Measurements from ENCODE around the gene IGSF21. TPM values are rescaled to one million over a fixed set of nuclear protein-coding genes. Genes with fewer than 3 reads are reported as not detected.

The IGSF21 gene
- total RNA-seq, 2 experiments from 2014 or later = not detected

DNA sequence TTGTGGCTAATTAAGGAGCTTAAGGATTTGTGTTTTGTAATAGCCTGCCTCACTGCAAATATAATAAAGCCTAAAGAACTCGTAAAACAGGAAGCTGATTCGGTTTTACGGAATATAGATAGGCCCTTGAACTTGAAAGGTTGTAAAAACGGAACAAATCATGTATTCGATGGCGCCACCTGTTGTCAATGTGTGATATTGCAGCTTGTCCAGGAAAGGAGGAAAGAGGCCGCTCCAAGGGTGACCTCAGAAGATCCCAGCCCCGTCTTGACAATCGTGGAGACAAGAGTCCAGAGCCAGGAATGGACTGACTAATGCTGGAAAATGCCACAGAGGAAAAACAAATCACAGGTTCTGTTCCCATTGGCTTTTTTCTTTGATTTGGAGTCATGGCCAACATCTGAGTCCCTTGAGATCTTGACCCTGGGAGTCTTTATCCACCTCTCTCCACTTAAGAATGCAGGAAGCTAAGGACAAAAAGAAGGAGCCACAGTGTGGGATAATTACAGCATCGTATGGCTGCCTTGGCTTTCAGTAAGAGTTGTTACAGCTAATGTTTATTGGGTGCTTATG is 7.0 kb upstream of the IGSF21 start:
- Mint-ChIP-seq H3K27me3 (ENCODE audit: low read depth) (peaks cover 29% of the 10 kb centered on the region), H3K27ac (no peak overlapping the region), H3K9me3 (no peaks in the 10 kb centered on the region), H3K36me3 (ENCODE audit: low read depth) (no peaks in the 10 kb centered on the region), H3K4me3 (no peak overlapping the region), H3K4me1 (ENCODE audit: low read depth) (no peaks in the 10 kb centered on the region)
- peak; percentile 76 for DNase-seq
- CTCF ChIA-PET = interaction anchor here (0.7 to 2.0 kb wide), 7 partner anchors 9 to 439 kb away, joined by 3 to 11 read pairs (median 4); no protein-coding TSS in a partner anchor
- intact Hi-C loops (cut with micrococcal nuclease) = loop anchor here (1.0 kb wide), 3 partner anchors 116 to 439 kb away; no protein-coding TSS in a partner anchor

DNA sequence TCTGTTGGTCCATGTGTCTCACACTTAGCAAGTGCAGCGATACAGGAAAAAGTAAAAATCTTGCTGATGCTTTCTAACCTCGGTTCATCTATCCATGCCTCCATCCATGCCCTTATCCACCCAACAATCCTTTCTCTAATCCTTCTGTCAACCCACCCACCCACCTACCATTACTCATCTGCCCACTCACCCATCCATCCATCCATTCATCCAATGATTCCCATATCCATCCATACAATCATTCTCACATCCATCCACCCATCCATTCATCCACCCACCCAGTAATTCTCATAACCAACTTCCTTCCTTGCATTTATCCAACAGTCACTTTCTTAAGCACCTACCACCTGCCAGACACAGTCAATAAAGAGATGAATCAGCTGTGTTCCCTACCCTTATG is 6.1 kb upstream of the IGSF21 start:
- Mint-ChIP-seq H3K4me1 (ENCODE audit: low read depth) (no peaks in the 10 kb centered on the region), H3K4me3 (no peak overlapping the region), H3K36me3 (ENCODE audit: low read depth) (no peaks in the 10 kb centered on the region), H3K9me3 (no peaks in the 10 kb centered on the region), H3K27ac (no peak overlapping the region), H3K27me3 (ENCODE audit: low read depth) (peaks cover 32% of the 10 kb centered on the region)
- no peak for DNase-seq
- CTCF ChIA-PET = interaction anchor here (1.1 to 1.8 kb wide), 3 partner anchors 10 to 178 kb away, joined by 3 to 8 read pairs (median 3); no protein-coding TSS in a partner anchor
- intact Hi-C loops (cut with micrococcal nuclease) = no loop called here

DNA sequence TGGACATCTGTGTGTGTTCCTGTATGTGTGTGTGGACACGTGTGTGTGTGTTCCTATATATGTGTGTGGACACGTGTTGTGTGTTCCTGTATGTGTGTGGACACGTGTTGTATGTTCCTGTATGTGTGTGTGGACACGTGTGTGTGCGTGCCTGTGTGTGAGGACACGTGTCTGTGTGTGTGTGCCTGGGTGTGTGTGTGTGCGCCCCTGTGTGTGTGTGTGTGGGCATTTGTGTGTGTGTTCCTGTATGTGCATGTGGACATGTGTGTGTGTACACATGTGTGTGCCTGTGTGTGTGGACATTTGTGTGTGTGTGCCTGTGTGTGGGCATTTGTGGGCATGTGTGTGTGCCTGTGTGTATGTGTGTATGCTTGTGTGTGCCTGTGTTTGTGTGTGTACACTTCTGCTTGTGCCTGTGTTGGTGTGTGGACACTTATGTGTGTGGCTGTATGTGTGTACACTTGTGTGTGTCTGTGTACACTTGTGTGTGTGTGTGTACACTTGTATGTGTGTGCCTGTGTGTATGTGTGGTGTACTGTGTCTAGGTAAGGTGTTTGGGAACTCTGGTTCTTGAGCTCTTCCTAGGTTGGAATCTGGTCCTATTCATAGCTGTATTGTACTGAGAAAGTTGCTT is 3.7 kb upstream of the IGSF21 start:
- H3K4me3 Mint-ChIP-seq = no peak overlapping the region
- H3K36me3 Mint-ChIP-seq (ENCODE audit: low read depth) = no peaks in the 10 kb centered on the region
- DNase-seq = no peak
- CTCF ChIA-PET = no interaction called here
- intact Hi-C loops (cut with micrococcal nuclease) = no loop called here
- H3K27ac Mint-ChIP-seq = no peak overlapping the region
- H3K4me1 Mint-ChIP-seq (ENCODE audit: low read depth) = peaks cover 3% of the 10 kb centered on the region
- no peaks in the 10 kb centered on the region for H3K9me3 Mint-ChIP-seq
- peaks cover 50% of the 10 kb centered on the region for H3K27me3 Mint-ChIP-seq (ENCODE audit: low read depth)

DNA sequence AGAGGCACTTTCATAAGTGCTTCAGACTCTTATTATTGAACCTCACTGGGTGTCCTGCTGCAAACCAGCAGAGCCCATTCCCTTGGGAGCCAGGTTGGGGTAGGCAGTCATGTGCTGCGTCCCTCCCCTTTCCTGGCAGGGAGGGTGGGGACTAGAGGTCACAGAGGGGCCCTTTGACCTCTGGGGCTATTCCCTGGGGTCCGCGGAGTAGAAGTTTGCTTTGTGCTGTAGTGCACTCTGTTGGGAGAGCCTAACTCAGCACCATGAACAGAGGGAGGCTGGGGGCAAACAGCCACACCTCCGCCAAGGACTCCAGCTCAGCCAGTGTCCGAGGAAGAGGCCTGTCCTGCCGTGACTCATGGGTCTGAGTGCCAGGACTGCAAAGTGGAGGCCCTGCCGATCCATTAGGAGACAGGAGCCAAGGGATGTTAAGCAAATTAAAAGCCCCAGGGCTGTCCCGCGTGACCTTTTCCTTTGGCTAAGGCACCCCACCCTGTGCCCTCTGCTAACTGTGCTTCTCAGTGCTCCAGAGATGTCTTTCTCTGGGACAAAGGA is 3.0 kb upstream of the IGSF21 start:
- peaks cover 53% of the 10 kb centered on the region for H3K27me3 Mint-ChIP-seq (ENCODE audit: low read depth)
- no peak overlapping the region for H3K4me3 Mint-ChIP-seq
- H3K4me1 Mint-ChIP-seq (ENCODE audit: low read depth) = peaks cover 3% of the 10 kb centered on the region
- no peaks in the 10 kb centered on the region for H3K36me3 Mint-ChIP-seq (ENCODE audit: low read depth)
- DNase-seq = no peak
- intact Hi-C loops (cut with micrococcal nuclease) = no loop called here
- H3K27ac Mint-ChIP-seq = no peak overlapping the region
- H3K9me3 Mint-ChIP-seq = no peaks in the 10 kb centered on the region
- CTCF ChIA-PET = no interaction called here

DNA sequence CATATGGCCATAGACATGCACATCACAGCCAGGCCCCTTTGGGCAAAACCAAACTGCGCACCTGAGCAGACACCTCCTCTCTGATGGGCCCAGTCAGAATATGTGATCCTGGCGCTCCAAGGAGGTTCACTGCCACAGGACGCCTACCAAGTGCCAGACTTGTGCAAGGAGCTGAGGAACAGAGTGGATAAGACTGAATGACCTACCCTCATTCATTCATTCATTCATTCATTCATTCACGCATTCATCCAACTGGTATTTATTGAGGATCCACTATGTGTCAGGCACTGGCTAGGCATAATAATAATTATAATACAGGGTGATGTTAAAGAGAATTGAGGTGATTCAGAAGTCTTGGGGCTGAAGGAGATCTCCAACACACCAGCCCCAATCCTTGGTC is 2.4 kb upstream of the IGSF21 start:
- no peak overlapping the region for H3K27ac Mint-ChIP-seq
- peaks cover 56% of the 10 kb centered on the region for H3K27me3 Mint-ChIP-seq (ENCODE audit: low read depth)
- no peaks in the 10 kb centered on the region for H3K9me3 Mint-ChIP-seq
- CTCF ChIA-PET = no interaction called here
- H3K4me3 Mint-ChIP-seq = no peak overlapping the region
- intact Hi-C loops (cut with micrococcal nuclease) = no loop called here
- H3K4me1 Mint-ChIP-seq (ENCODE audit: low read depth) = peaks cover 5% of the 10 kb centered on the region
- no peaks in the 10 kb centered on the region for H3K36me3 Mint-ChIP-seq (ENCODE audit: low read depth)
- no peak for DNase-seq

DNA sequence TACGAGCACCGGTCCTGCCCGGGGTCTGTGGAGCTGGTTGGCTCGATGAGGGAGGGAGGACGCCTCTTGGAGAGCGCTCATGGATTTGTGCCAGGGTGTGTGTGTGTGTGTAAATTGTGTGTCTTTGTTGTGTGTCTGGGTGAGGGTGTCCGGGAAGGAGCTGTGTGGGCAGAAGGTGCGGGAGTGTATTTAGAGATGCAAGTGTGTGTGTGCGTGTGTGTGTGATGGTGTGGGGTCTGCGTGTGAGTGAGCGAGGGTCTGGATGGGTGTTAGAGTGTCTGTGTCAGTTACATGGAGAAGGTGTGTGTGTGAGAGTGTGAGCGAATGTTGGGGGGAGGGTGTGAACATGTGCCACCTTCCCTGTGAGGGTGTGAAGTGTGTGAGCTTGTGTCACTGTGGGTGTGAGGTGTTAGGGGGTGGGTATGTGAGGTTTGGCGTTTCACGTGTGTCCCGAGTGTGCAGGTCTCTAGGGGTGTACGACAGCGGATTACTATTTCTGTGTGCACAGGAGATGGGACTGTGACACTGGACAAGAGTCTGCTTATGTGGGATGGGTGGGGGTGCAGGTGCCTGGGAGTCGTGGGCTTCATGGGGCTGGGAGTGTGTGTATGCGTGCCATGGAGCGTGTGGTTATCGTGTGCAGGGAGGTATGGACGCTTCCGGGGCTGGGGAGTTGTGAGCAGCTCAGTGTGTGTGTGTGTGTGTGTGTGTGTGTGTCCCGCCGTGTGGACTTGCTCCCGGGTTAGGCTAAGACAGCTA is 880 bp downstream of the IGSF21 start:
- Mint-ChIP-seq H3K27me3 (ENCODE audit: low read depth) (peaks cover 64% of the 10 kb centered on the region), H3K36me3 (ENCODE audit: low read depth) (no peaks in the 10 kb centered on the region), H3K27ac (no peak overlapping the region), H3K4me1 (ENCODE audit: low read depth) (peaks cover 12% of the 10 kb centered on the region), H3K4me3 (no peak overlapping the region), H3K9me3 (no peaks in the 10 kb centered on the region)
- no peak for DNase-seq
- CTCF ChIA-PET = no interaction called here
- intact Hi-C loops (cut with micrococcal nuclease) = no loop called here

DNA sequence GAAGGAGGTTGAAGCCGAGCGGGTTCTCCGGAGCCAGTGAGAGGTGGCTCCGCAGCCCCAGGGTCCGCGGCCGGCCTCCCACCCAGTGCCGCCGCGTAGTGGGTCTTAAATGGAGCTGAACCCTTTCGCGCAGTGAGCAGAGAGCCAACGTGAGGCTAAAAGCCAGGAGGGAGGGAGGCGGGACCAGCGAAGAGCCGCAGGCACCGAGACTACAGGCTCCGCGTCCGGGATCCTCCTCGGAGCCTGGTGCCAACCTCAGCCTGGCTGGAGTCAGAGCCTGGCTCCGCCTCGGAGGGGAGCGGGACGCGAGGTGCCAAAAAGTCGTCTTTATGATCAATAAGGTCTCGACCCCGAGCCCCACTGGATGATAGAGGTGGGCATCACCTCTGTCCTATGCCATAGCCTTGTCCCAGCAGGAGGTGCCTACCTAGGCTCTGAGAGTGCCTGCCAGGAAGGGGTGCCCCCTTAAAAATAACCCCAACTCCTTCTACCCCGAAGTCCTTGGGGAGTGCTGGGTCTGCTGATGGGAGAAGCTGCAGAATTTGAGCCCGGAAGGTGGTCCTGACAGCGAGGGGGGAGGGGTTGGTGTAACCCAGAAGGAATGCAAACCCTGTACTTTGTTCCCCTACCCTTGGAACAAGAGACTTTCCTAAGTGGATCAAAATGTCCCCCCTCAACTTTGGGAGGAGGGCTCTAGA is 1.6 kb downstream of the IGSF21 start:
- H3K4me3 Mint-ChIP-seq = no peak overlapping the region
- CTCF ChIA-PET = no interaction called here
- H3K27me3 Mint-ChIP-seq (ENCODE audit: low read depth) = peaks cover 64% of the 10 kb centered on the region
- no peak for DNase-seq
- H3K9me3 Mint-ChIP-seq = no peaks in the 10 kb centered on the region
- H3K4me1 Mint-ChIP-seq (ENCODE audit: low read depth) = peaks cover 12% of the 10 kb centered on the region
- no peak overlapping the region for H3K27ac Mint-ChIP-seq
- intact Hi-C loops (cut with micrococcal nuclease) = no loop called here
- H3K36me3 Mint-ChIP-seq (ENCODE audit: low read depth) = no peaks in the 10 kb centered on the region

DNA sequence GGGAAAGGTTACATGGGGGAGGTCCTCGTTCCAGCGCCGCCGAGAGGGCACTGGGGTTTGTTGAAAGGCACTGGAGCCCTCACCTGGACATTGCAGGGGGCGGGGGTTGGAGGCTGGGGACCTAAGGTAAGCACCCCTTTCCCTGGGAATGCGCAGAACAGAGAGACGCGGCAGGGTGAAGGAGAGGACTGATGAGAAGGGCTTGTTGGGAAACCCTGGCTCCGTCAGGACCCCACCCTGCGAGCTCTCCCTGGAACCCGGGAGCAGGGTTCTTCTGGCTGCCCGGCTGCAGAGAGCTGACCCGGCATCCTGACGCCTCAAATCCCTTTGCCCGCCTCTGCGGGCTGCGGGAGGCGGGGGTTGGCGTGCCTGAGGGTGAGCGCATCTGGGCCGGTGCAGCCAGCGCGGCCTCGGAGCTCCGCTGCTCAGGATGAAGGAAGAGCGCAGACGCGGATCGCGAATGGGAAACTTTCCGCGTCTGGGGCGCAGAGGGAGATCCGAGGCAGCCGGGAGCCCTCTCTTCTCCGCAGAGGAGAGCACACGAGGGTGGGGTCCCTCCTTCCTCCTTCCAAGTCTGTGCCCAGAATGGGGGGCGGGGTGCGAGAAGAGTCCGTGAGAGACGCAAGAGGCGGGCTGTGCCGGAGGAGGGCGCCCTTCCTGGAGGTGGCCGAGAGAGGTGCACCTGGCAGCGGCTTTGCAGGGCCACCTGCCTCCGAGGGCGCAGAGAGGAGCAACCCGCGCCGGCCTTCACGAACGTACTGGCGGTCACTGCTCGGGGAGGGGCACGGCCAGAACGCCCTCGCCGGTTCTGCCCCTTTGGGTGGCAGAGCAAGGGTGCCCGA is 2.4 kb downstream of the IGSF21 start:
- Mint-ChIP-seq H3K36me3 (ENCODE audit: low read depth) (no peaks in the 10 kb centered on the region), H3K27me3 (ENCODE audit: low read depth) (peaks cover 66% of the 10 kb centered on the region), H3K4me1 (ENCODE audit: low read depth) (peaks cover 12% of the 10 kb centered on the region), H3K27ac (no peak overlapping the region), H3K9me3 (no peaks in the 10 kb centered on the region), H3K4me3 (no peak overlapping the region)
- intact Hi-C loops (cut with micrococcal nuclease) = no loop called here
- DNase-seq = peak; percentile 47
- CTCF ChIA-PET = no interaction called here

DNA sequence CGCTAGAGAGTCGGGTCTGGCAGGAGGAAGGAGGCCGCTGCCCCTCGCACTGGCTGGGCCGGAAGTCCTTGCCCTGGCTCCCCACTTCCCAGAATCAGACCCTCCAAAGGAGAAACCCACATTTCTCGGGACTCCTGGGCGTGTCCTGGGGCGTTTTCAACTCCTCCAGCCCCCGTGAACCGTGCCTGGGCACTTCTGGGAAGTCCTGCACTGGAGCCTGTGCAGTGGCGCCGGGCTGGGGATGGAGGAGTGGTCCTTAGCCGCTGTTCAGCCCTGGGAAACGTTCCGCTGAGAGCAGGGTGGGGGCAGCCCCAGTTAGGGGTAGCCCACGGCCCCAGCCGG is 3.0 kb downstream of the IGSF21 start:
- Mint-ChIP-seq H3K4me3 (peak overlapping the region; percentile 10), H3K4me1 (ENCODE audit: low read depth) (peaks cover 12% of the 10 kb centered on the region), H3K9me3 (no peaks in the 10 kb centered on the region), H3K27ac (no peak overlapping the region), H3K27me3 (ENCODE audit: low read depth) (peaks cover 72% of the 10 kb centered on the region), H3K36me3 (ENCODE audit: low read depth) (no peaks in the 10 kb centered on the region)
- CTCF ChIA-PET = no interaction called here
- intact Hi-C loops (cut with micrococcal nuclease) = no loop called here
- no peak for DNase-seq

DNA sequence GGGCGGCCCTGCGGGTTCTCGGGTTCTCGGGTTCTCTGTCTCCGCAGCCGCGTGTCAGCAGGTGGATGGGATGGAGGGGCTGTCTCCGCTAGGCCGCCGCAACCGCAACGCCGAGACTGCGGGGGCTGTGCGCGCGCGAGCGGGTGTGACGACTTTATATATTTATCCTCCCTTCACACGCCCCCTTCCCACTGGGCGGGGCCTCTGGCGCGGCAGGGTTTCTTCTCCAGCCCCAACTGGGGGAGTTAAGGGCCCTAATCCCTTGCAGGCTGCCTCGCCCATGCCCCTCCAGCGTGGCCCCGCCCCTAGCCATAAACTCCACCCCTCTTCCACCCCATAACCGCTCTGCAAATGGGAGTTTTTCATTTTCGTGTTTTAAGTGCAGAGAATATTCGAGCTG is 3.4 kb downstream of the IGSF21 start:
- peak; percentile 15 for DNase-seq
- CTCF ChIA-PET = no interaction called here
- Mint-ChIP-seq H3K4me3 (peak overlapping the region; percentile 10), H3K4me1 (ENCODE audit: low read depth) (peaks cover 12% of the 10 kb centered on the region), H3K36me3 (ENCODE audit: low read depth) (no peaks in the 10 kb centered on the region), H3K27me3 (ENCODE audit: low read depth) (peaks cover 73% of the 10 kb centered on the region), H3K27ac (no peak overlapping the region), H3K9me3 (no peaks in the 10 kb centered on the region)
- intact Hi-C loops (cut with micrococcal nuclease) = no loop called here

DNA sequence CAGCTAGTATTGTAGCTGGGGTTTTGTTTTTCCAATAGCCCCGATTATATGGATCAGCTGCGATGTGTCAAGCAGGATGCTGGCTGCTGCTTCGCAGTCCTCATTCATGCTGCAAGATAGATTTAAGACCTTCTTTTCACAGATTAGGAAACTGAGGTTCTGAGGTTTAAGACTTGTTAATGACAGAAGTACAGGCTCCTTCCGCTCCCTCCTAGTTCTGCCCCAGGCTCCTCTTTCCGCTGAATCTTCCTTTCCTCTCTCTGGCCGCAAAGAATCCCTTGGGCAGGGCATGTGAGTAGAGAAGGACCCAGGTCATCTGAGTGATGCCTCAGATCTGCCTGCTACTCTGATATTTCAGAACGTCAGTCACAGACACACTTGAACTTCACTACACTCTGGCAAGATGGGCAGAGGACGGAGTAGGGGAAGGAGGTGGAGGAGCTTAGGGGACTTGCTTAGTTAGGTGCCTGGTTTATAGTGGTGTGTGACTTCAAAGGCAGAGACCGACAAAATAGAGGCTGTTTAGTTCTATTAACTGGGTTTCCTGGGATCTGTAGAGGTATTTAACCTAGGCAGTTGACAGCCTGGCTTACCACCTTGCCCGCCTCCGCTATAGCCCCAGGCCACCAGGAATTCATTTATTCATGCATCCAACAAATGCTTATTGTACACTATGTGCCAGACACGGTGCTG is 4.2 kb downstream of the IGSF21 start:
- H3K36me3 Mint-ChIP-seq (ENCODE audit: low read depth) = no peaks in the 10 kb centered on the region

More for the DNA sequence above, 4.2 kb downstream of the IGSF21 start:
- H3K27me3 Mint-ChIP-seq (ENCODE audit: low read depth) = peaks cover 75% of the 10 kb centered on the region
- no peak overlapping the region for H3K4me3 Mint-ChIP-seq
- H3K27ac Mint-ChIP-seq = no peak overlapping the region
- CTCF ChIA-PET = no interaction called here
- no peaks in the 10 kb centered on the region for H3K9me3 Mint-ChIP-seq
- no peak for DNase-seq
- intact Hi-C loops (cut with micrococcal nuclease) = no loop called here
- peaks cover 12% of the 10 kb centered on the region for H3K4me1 Mint-ChIP-seq (ENCODE audit: low read depth)

Measured in activated naive CD4-positive, alpha-beta T cell treated with anti-CD3 and anti-CD28 coated beads for 36 hours (primary cell).